ENCODE results near the gene PRSS38.

GRCh38 chr1:227785094-227785804 is 30.2 kb upstream of the PRSS38 start:
- no peak for TF ChIP-seq CTCF (IDR thresholded peaks at IDR 0.05)
- no peak for TF ChIP-seq POLR2AphosphoS5 (IDR thresholded peaks at IDR 0.05)

Measured in prostate gland (tissue), 2 donors.